Muscle layer of duodenum (tissue), 2 donors: ENCODE results near the gene SYNCRIP.
"Not testable (repeated sequence)": the region's sequence is repeated elsewhere in the genome, so short reads cannot be mapped to it uniquely, and the experiment has no call there.

Experiments
- H3K27ac ChIP-seq: one replicate; pipeline ENCODE4 v1.7.0; 2013; ENCODE audit warnings: mild to moderate bottlenecking, low read length
- H3K27me3 ChIP-seq: one replicate; pipeline ENCODE4 v1.7.0; 2013; ENCODE audit warnings: low read depth, mild to moderate bottlenecking, control low read depth, low read length
- H3K36me3 ChIP-seq, 2 donors: one replicate each; pipeline ENCODE4 v1.7.0; 2013; ENCODE audit warnings: low read length in 2 of 2, control low read depth in 1 of 2, mild to moderate bottlenecking in 1 of 2; ENCODE audit not compliant: insufficient read depth in 2 of 2, control insufficient read depth in 1 of 2
- H3K4me1 ChIP-seq, 2 donors: one replicate each; pipeline ENCODE4 v1.7.0; 2013; ENCODE audit warnings: low read length in 2 of 2, mild to moderate bottlenecking in 2 of 2, control low read depth in 1 of 2, moderate library complexity in 1 of 2; ENCODE audit not compliant: insufficient read depth in 2 of 2, control insufficient read depth in 1 of 2
- H3K4me3 ChIP-seq, 2 donors: one replicate each; pipeline ENCODE4 v1.7.0; 2013; ENCODE audit warnings: low read length in 2 of 2, low read depth in 1 of 2, mild to moderate bottlenecking in 1 of 2
- H3K9me3 ChIP-seq, 2 donors: one replicate each; pipeline ENCODE4 v1.7.0; 2013; ENCODE audit warnings: low read length in 2 of 2, control low read depth in 1 of 2, mild to moderate bottlenecking in 1 of 2; ENCODE audit not compliant: control insufficient read depth in 1 of 2
- donor health status: healthy.

The SYNCRIP gene

DNA sequence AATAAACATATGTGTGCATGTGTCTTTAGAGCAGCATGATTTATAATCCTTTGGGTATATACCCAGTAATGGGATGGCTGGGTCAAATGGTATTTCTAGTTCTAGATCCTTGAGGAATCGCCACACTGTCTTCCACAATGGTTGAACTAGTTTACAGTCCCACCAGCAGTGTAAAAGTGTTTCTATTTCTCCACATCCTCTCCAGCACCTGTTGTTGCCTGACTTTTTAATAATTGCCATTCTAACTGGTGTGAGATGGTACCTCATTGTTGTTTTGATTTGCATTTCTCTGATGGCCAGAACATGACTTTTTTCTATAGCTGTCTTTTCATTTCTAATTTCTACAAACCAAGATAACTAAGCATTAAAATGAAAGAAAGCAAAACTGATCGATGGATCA is 78.5 kb downstream of the SYNCRIP start:
- not testable (repeated sequence) for H3K4me1 ChIP-seq, H3K9me3 ChIP-seq, H3K4me3 ChIP-seq, H3K27ac ChIP-seq, H3K27me3 ChIP-seq
- H3K36me3 ChIP-seq, result peaks cover 0 to 14% of the 10 kb centered on the region in 2 donors
